SW 1271 (cell line): ENCODE results near the gene HOXB13.

ENCODE experiments used
- DNase-seq, 2 experiments: peaks; one replicate each; lab custom pipeline; 2025; lab: John Stamatoyannopoulos, UW

The HOXB13 gene

DNA sequence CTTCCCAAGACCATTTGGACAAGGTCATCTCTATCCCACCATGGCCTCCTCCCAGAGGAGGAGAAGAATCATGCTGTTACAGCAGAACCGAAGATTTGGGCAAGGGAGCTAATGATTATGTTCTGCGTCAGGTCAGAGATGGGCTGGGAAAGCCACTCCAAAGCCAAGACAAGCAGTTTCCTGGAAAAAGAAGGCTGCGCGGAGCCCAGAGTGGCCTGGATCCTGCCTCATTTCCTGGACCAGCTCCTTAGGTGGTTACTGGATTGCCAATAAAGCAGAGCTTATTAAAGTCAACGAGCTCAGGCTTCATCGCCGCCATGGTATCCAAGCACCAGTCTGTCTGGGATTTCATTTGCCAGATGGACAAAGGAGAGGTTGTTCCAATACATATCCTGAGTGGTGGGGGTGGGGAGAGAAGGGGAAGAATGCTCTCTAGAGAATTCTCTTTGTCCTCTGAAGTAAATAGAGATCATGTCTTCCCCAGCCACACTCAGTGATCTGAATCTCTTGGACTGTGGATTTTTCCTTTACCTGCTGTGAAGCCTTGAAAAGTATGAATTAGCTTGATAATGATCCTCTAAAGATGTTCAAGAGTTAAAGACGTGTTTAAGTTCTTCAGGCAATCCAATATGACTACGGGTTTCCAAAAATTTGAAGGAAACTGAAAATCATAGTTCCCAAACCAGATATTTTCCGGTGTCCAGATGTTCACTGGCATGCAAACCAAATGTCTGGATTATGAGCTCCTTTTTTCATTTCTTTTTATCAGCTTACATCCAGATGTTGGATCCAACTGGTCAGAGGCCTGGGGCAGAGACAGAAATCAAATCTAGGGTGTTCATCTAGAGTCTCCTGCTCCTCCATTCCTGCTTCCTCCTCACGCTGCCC, 23.9 kb downstream of the HOXB13 start:
- no peak for DNase-seq

DNA sequence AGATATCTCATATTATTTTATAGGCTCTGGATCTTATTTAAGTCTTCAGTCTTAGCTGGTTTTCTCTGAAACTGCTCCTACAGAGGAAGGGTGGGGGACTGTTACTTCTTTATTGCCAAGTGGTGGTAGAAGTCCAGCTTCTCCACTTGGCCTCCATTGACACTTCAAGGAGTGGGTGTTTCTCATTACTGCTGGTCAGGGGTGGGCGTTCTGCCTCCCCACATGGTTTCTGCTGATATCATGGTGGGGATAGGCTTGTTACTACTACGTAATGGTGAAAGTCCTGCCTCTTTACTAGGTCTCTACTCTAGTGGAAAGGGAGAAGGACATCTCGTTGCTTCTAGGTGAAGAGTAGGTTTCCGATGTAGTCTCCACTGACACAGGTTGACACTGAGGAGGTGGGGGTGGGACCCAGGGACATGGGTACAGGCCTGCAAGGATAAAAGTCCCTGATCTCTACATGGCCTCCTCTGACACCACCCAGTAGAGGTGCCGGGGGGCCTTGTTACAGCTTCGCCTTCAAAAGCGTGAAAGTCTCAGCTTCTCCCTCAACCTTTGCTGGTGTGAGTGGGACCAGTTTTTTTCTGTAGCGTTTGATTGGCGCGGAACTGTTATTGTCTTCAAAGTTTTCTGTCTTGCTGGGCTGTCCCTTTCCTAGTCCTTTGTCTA, 26.6 kb downstream of the HOXB13 start:
- DNase-seq, result no peak

- no peak for DNase-seq
Observed at GRCh38 chr17:48693178-48693577, 35.4 kb downstream of the HOXB13 start.

DNA sequence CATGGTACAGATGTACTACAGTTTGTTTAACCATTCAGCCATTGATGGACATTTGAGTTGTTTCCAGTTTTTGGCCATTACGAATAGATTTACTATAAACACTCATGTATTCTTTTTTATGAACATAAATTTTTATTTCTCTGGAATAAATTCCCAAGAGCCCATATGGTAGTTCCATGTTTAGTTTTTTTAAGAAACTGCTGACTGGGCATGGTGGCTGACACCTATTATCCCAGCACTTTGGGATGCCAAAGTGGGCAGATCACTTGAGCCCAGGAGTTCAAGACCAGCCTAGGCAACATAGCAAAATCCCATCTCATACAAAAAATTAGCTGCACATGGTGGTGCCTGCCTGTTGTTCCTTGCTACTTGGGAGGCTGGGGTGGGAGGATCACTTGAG, 36.5 kb downstream of the HOXB13 start:
- no peak for DNase-seq

GRCh38 chr17:48690655-48691054, 37.9 kb downstream of the HOXB13 start:
- no peak for DNase-seq

- DNase-seq, result no peak
Observed at GRCh38 chr17:48681609-48682008, 46.9 kb downstream of the HOXB13 start.

DNA sequence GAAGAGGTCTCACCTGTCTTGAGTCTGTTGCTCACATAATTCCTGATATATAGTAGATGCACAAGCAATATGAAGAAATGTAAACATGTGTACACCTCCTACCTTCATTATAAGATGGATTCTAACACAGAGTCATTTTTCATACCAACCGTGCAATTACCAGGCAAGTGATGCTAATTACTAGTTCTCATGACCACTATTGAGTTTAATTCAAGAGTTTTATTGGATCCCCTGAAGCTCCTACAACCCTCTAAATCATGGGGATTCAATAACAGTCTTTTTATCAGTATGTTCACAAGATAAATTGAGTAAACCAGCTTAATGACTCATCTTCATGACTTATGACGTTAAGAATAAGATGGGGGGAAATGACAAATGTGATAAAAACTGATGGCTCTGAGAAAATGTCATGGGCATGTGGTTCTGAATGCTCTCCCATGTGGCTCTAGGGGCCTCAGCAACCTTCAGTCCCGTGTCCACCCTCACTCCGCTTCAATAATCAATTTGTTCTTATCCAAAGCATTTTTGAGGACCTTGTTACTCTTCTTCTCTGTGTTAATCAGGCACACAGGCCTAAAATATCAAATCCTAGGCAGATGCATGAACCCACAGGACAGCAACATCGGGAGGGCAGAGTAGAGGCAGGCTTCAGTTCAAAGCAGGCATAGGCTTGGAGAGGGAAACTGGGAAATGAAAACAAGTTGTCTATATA, 49.0 kb downstream of the HOXB13 start:
- no peak for DNase-seq

DNA sequence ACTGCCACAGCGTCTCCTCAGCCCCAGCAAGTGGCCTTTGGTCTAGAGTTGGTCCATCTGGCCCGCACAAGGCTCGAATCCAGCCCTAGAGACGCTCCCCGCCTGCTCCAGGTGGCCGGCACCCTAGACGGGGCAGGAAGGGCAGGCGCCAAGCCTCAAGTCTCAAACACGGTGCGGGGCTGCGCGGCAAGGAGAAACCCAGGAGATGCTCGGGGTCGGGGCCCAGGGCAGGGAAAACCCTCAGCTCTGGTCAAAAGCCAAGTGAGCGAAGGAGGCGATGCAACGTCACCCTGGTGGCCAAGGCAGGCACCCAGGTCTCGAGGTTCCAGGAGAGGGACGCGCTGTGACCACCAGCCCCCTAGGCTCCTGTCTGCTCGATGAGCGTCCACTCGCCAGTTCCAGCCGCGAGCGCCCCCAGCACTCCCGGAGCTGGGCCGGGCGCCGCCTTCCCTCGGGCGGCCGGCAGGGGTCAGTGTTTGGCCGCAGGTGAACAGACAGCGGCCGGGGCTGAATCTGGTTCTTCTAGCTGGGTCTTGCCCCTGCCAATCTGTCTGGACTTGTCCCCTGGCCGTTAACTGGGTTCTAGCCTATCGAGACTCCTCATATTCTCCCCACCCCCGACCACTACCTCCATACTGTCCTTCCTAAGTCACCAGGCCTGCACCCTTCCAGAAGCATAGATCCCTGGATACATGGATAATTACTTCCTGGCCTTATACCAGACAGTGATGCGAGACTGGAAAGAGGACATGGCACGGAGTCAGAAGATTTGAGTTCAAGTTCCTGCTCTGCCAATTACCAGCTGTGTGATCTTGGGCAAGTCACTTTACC, 50.2 kb downstream of the HOXB13 start:
- peak in 1 of 2 experiments; percentile 25 for DNase-seq

DNA sequence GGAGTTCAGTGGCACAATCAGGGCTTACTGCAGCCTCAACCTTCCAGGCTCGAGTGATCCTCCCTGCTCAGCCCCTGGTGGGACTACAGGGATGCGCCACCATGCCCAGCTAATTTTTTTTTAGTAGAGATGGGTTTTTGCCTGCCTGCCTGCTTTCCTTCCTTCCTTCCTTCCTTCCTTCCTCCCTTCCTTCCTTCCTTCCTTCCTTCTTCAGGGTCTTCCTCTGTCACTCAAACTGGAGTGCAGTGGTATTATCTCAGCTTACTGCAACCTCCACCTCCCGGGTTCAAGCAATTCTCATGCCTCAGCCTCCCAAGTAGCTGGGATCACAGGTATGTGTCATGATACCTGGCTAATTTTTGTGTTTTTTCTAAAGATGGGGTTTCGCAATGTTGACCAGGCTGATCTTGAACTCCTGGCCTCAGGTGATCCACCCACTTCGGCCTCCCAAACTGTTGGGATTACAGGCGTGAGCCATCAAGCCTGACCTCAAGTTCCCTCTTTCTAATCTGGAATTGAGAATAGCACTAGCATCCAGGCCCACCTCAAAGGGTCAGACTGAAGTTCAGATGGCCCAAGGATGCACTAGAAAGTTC, 51.5 kb downstream of the HOXB13 start:
- no peak for DNase-seq
